ENCODE measurements around the gene NOL3.

GRCh38 chr16:67166598-67167168, 3.7 kb upstream of the NOL3 start:
- TF ChIP-seq POLR2A (IDR thresholded peaks at IDR 0.05) (no peak), EP300 (IDR thresholded peaks at IDR 0.05) (no peak), CTCF (IDR thresholded peaks at IDR 0.05) (no peak)
